GM19193 (cell line): ENCODE data around the gene ARFGAP3.

Source experiments
- POLR2A ChIP-seq: IDR thresholded peaks from 4 replicates; pipeline ENCODE4 v1.6.1; 2011; ENCODE audit not compliant: insufficient read depth, insufficient read length; ENCODE audit errors: extremely low read depth

The ARFGAP3 gene, protein sequence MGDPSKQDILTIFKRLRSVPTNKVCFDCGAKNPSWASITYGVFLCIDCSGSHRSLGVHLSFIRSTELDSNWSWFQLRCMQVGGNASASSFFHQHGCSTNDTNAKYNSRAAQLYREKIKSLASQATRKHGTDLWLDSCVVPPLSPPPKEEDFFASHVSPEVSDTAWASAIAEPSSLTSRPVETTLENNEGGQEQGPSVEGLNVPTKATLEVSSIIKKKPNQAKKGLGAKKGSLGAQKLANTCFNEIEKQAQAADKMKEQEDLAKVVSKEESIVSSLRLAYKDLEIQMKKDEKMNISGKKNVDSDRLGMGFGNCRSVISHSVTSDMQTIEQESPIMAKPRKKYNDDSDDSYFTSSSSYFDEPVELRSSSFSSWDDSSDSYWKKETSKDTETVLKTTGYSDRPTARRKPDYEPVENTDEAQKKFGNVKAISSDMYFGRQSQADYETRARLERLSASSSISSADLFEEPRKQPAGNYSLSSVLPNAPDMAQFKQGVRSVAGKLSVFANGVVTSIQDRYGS

GRCh38 chr22:42856865-42857704 is at the start of gene ARFGAP3:
Gene ARFGAP3, minus strand, starts transcription at chr22:42857273. Its CDS starts 91 bp downstream, at chr22:42857182.
- TF ChIP-seq POLR2A: peak; percentile 87

- TF ChIP-seq POLR2A: no peak
Observed at GRCh38 chr22:42905702-42906183, 48.7 kb upstream of the ARFGAP3 start.

- no peak for TF ChIP-seq POLR2A
Observed at GRCh38 chr22:42905217-42905616, 48.1 kb upstream of the ARFGAP3 start.

GRCh38 chr22:42904050-42904449 is 47.0 kb upstream of the ARFGAP3 start:
- TF ChIP-seq POLR2A: no peak

DNA sequence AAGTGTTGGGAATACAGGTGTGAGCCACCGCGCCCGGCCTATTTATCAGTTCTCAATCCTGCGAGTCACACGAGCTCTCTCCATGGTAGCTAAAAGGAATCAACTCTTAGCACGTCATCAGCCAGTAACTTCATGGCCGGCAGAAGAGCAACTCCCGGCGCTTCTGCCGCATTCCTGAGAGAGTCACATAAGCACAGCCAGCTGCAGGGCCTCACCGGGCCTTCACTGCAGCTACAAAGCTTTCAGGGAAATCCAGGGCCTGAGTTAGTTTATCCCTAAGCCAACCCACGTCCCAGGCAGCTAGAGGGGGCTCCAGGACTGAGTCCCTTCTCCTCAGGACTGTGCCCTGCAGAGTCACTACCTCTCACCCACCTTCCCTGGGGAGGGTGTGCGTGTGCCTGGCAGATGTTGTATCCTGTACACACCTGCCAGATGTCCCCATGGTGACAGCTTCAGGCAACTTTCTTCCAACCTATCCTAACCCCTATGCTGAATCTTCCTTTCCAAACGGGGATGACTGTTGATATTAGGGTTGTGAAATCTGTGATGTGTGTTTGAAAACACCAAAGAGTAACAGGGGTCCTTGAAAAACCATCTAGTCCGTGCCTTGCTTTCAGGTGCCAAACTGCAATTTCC is 45.9 kb upstream of the ARFGAP3 start:
- no peak for TF ChIP-seq POLR2A

DNA sequence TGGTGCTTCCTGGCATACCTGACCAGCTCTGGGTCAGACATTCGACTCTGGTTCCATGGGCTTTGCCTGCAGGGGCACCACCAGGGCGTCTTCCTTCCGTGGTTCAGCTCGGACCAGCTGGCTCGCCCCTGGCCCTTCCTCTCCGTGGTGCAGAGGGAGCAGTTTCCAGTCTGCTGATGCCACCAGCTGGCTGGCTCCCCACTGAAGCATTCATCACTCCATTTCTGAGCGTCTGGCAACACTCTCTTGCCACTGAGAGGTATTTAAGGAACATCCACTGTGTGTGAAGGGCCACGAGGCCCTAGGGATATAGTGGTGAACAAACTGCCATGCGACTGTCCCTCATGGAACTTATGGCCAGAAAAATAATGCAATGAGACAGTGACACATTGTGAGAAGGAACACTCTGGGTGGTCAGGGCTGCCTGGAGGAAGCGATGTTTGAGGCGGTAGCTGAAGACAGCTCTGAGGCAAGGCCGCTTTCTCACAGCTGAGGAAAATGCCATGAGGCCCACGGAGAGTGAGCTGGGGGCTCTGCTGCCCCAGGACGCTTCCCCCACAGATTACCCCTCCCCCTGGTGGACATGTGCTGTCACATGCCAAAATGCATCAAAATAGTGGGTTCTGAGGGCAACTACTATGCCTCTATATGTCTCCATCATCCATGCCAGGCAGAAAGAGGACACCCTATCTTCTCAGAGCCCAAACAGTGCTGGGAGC is 44.9 kb upstream of the ARFGAP3 start:
- no peak for TF ChIP-seq POLR2A

DNA sequence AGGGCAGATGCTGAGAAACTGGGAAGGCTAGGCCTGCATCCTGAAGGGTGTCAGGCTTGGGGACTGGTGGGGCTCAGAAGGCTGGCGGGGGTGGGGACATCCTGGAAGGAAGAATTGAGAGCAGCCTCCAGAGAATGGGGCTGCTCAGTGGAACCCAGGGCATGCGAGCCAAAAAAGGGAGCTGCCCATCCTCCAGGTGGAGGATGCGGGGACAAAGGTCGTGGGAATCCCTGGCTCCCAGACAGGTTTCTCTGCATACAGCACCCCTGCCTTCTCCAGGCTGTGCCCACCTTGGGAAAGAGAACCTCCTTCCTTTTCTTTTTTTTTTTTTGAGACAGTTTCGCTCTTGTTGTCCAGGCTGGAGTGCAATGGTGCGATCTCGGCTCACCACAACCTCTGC is 40.9 kb upstream of the ARFGAP3 start:
- TF ChIP-seq POLR2A: no peak

- no peak for TF ChIP-seq POLR2A
Observed at GRCh38 chr22:42895541-42895981, 38.5 kb upstream of the ARFGAP3 start.

DNA sequence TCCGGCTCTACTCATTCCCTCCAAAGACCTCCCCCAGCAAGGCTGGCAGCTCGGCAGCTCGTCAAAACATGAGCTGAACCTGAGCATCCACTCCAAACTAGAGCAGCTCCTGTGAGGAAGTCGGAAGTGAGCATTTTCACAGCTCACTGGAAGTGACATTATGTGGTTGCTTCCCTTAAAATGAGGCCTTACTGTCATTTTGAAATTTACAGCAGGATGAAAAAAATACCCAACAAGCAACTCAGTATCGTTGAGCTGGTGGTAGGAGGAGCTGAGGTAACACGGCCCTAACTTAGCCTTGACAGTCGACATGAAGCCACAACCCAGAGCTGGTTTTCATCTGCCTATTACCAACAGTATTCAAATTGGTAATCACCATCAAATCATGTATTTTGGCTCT is 38.0 kb upstream of the ARFGAP3 start:
- TF ChIP-seq POLR2A: no peak

DNA sequence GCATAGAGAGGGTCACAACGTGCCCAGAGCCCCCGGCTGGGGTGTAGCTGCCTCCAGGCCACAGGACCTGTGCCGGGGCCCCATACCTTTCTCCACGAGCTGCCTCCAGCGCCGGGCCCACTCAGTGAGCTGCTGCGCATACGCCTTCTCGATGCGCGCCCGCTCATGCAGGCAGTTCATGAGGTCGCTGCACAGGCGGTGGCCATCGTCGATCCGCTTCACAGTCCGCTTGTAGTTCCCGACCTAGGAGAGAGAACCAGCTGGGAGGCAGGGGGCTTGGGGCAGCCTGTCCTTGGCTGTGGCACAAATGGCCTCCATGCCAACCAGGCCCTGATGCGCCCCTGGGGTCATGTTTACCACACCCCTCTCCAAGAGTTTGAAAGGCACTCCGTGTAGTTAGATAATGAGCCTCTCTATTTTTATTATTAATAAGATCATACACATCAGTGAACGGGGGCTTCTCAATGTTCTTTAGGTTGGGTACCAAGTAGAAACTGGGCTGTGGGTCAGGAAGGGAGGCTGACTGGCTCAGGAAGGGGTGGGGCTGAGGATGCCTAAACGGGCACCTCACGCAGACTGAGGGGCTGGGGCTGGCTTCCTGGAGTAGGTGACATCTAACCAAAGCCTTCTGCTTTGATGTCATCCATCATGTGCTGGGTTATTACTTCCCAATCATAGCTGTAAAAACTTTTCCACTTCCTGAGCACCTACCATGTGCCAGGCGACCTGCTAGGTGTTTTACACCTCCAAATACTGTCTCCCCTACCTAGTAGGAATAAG is 36.5 kb upstream of the ARFGAP3 start:
- no peak for TF ChIP-seq POLR2A

- TF ChIP-seq POLR2A: no peak
Observed at GRCh38 chr22:42892571-42893316, 35.7 kb upstream of the ARFGAP3 start.

GRCh38 chr22:42892156-42892555 is 35.1 kb upstream of the ARFGAP3 start:
- no peak for TF ChIP-seq POLR2A

- TF ChIP-seq POLR2A: no peak
Observed at GRCh38 chr22:42891696-42892095, 34.6 kb upstream of the ARFGAP3 start.
